Activated CD4-positive, alpha-beta T cell treated with anti-CD3 and anti-CD28 coated beads for 4 hours (primary cell): Measurements from ENCODE around the gene ZNF148.

Experiments
- DNase-seq, 2 donors: peaks; one replicate each; pipeline ENCODE4 v3.0.0-alpha.2; 2020

ZNF148 gene

DNA sequence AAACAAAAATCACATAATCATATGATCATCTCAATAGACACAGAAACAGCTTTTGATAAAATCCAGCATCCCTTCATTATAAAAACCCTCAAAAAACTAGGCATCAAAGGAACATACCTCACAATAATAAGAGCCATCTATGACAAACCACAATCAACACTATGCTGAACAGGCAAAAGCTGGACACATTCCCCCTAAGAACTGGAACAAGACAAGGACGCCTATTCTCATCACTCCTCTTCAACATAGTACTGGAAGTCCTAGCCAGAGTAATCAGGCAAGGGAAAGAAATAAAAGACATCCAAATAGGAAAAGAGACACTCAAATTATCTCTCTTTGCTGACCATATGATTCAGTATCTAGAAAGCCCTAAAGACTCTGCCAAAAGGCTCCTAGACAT is 107.7 kb downstream of the ZNF148 start:
- no peak for DNase-seq

DNA sequence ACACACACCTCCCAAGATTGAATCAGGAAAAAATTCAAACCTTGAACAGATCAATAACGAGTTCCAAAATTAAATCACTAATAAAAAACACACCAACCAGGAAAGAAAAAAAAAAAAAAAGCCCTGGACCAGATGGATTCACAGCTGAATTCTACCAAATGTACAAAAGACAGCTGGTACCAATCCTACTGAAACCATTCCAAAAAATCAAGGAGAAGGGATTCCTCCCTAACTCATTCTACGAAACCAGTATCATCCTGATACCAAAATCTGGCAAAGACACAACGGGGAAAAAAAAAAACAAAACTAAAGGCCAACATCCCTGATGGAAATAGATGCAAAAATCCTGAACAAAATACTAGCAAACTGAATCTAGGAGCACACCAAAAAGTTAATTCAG is 108.2 kb downstream of the ZNF148 start:
- no peak for DNase-seq

- no peak for DNase-seq
Measured at GRCh38 chr3:125262161-125262560, 113.0 kb downstream of the ZNF148 start.

DNA sequence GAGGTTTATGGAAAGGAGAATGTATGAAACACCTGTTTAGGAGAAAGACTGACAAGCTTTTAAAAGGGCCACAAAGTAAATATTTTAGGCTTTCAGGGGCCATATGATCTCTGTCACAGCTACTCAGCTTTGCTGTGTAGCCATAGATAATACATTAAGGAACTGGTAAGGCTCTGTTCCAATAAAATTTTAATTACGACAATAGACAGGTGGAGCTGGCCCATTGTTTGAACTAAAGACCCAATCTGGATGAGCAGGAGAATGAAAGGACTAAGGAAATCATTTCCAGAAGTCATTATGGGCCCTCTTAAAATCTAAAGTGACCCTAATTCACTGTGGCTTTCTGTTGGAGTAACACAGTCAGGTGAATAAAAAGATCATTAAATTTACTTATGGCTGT is 114.1 kb downstream of the ZNF148 start:
- no peak for DNase-seq

- DNase-seq, result no peak
Measured at GRCh38 chr3:125260158-125260557, 115.0 kb downstream of the ZNF148 start.

- no peak for DNase-seq
Measured at GRCh38 chr3:125257536-125257935, 117.6 kb downstream of the ZNF148 start.

GRCh38 chr3:125256675-125257074 is 118.5 kb downstream of the ZNF148 start:
- DNase-seq, result no peak

- no peak for DNase-seq
Measured at GRCh38 chr3:125250973-125251372, 124.2 kb downstream of the ZNF148 start.

GRCh38 chr3:125246237-125246636 is 128.9 kb downstream of the ZNF148 start:
- DNase-seq, result no peak

DNA sequence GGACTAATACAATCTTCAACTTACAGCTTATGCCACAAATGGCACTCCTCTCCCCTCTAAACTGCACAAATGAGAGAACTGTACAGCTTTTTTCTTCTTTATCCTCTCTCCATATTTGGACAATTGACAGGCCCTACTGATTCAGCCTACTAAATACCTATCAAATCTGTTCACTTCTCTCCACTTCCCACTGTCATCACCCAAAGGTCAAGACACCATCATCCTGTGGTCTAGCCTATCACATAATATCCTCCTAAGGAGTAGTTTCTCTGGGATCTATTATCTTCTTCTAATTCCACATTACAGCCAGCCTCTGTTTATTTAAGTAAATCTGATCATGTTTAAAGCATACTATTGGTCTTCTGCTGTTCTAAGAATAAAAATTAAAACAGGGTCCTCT is 129.6 kb downstream of the ZNF148 start:
- DNase-seq, result no peak

DNA sequence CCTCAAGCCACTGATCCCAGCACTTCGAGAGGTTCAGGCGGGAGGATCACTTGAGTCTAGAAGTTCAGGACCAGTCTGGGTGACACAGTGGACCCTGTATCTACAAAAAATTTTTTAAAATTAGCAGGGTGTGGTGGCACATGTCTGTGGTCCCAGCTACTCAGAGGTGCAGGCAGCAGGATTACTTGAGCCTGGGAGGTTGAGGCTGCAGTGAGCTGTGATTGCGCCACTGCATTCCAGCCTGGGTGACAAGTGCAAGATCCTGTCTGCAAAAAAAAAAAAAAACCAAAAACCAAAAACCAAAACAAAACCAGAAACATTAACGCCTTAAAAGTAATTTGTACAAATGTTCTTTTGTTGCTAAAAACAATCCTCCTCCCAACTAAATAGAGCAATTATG is 134.6 kb downstream of the ZNF148 start:
- no peak for DNase-seq

DNA sequence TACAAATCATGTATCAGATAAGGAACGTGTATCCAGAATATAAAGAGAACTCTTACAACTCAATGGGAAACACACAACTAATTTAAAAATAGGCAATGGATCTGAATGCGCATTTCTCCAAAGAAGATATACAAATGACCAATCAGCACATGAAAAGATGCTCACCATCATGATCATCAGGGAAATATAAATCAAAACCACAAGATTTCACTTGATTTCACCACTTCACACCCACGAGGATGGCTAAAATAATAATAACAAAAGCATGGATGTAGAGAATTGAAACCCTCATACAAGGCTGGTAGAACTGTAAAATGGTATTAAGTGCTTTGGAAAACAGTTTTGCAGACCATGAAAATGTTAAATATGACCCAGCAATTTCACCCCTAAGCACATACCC is 135.9 kb downstream of the ZNF148 start:
- DNase-seq, result no peak

DNA sequence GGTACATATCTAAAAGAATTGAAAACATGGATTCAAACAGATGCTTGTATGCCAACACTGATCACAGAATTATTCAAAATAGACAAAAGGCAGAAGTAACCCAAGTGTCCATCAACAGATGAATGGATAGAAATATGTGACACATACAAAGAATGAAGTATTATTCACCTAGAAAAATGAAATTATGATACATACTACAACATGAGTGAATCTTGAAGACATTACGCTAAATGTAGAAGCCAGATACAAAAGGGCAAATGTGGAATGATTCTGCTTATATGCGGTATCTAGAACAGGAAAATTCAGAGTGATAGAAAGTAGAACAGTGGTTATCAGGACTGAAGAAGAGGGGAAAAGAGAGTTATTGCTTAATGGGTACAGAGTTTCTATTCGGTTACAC is 136.4 kb downstream of the ZNF148 start:
- no peak for DNase-seq

DNA sequence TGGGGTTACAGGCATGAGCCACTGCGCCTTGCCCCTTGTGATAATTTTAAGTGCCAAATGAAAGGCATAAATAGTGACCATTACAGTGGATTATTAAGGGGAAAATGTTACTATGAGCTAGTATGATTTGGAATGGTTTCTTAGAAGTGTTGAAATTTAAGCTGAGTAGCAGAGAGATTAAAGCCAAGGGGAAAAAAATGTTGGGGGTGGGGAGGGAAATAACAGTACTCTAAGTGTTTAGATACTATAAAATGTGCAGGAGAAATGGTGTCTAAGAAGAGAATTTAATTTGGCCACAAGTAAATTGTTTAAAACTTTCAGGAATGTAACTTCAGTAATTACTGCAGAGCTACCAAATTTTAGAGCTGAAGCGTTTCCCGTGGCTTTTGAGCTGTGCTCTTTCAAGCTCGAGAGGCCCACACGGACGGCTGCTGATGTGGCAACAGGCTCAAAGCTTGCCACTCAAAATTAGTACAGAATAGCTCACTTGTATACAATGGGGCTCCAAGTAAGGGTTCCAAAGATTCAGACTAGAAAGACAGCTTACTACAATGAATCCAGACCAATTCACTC is 138.7 kb downstream of the ZNF148 start:
- DNase-seq, result no peak

- no peak for DNase-seq
Measured at GRCh38 chr3:125234831-125235230, 140.3 kb downstream of the ZNF148 start.

DNA sequence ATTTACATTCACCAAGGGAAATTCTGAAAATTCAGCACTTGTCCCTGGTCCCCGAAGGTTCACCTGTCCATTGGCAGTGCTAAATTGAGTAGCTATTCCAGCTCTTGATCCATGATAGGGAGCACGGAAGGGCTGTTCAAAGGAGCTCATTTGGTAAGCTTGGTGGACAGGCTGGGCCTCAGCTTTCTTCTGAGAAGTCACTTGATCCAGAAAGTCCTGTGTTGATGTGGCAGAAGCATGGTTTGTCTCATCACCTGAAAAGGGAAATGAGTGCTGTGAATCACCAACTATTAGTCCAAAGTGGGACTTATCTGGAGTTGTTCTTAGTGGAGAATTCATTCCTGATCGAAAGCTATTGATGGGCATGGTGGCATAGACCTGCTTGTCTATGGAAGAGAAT is 142.7 kb downstream of the ZNF148 start:
- DNase-seq, result no peak

GRCh38 chr3:125231895-125232294 is 143.2 kb downstream of the ZNF148 start:
- DNase-seq, result no peak

GRCh38 chr3:125229707-125230106 is 145.4 kb downstream of the ZNF148 start:
- DNase-seq, result no peak

GRCh38 chr3:125229168-125229567 is 146.0 kb downstream of the ZNF148 start:
- no peak for DNase-seq

- DNase-seq, result no peak
Measured at GRCh38 chr3:125221831-125222230, 153.3 kb downstream of the ZNF148 start.

- no peak for DNase-seq
Measured at GRCh38 chr3:125220727-125221429, 154.2 kb downstream of the ZNF148 start.

- no peak for DNase-seq
Measured at GRCh38 chr3:125220183-125220582, 154.9 kb downstream of the ZNF148 start.

GRCh38 chr3:125219261-125219701 is 155.8 kb downstream of the ZNF148 start:
- no peak for DNase-seq

- no peak for DNase-seq
Measured at GRCh38 chr3:125214738-125215137, 160.4 kb downstream of the ZNF148 start.

- DNase-seq, result no peak
Measured at GRCh38 chr3:125213946-125214542, 161.1 kb downstream of the ZNF148 start.
